Measurements from ENCODE around the gene EXOC4.

- TF ChIP-seq ZBTB21 (tag by site-specific recombination; IDR thresholded peaks at IDR 0.05), result no peak
- TF ChIP-seq, protein P1, sequence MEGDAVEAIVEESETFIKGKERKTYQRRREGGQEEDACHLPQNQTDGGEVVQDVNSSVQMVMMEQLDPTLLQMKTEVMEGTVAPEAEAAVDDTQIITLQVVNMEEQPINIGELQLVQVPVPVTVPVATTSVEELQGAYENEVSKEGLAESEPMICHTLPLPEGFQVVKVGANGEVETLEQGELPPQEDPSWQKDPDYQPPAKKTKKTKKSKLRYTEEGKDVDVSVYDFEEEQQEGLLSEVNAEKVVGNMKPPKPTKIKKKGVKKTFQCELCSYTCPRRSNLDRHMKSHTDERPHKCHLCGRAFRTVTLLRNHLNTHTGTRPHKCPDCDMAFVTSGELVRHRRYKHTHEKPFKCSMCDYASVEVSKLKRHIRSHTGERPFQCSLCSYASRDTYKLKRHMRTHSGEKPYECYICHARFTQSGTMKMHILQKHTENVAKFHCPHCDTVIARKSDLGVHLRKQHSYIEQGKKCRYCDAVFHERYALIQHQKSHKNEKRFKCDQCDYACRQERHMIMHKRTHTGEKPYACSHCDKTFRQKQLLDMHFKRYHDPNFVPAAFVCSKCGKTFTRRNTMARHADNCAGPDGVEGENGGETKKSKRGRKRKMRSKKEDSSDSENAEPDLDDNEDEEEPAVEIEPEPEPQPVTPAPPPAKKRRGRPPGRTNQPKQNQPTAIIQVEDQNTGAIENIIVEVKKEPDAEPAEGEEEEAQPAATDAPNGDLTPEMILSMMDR (tag by site-specific recombination; IDR thresholded peaks at IDR 0.05), result no peak
These were observed 2.6 kb downstream of the EXOC4 start for GRCh38 chr7:133255486-133255885.
